ENCODE results near the gene CASP9.
"Not testable (repeated sequence)": the region's sequence is repeated elsewhere in the genome, so short reads cannot be mapped to it uniquely, and the experiment has no call there.

Gene CASP9

GRCh38 chr1:15500184-15501178 lies 23.5 kb downstream of the CASP9 start:
- no peak for DNase-seq (ENCODE audit: low read depth, low spot score)

GRCh38 chr1:15493869-15494390 lies 30.1 kb downstream of the CASP9 start:
- DNase-seq (ENCODE audit: low read depth, low spot score): no peak

GRCh38 chr1:15492596-15492995 lies 31.4 kb downstream of the CASP9 start:
- no peak for DNase-seq (ENCODE audit: low read depth, low spot score)

DNA sequence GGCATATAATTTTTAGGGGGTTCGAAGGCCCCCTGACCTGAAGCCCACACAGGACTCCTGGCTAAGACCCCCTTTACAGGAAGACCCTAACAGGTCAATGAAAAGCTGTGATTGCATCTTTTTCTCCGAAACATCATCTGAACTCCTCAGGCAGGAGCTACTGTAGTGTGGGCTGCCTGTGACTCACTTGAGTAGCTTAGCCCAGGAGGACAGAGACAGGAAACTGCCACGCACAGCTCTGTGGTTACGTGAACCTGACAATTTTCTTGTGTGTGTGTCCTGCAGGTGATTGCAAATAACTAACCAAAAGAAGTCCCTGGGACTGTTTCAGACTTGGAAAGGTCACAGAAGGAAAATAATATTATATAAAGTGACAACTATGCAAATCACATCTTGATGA lies 33.0 kb downstream of the CASP9 start:
- DNase-seq (ENCODE audit: low read depth, low spot score): not testable (repeated sequence)

GRCh38 chr1:15489052-15489736 lies 34.8 kb downstream of the CASP9 start:
- no peak for DNase-seq (ENCODE audit: low read depth, low spot score)

GRCh38 chr1:15488371-15488770 lies 35.6 kb downstream of the CASP9 start:
- DNase-seq (ENCODE audit: low read depth, low spot score): no peak

DNA sequence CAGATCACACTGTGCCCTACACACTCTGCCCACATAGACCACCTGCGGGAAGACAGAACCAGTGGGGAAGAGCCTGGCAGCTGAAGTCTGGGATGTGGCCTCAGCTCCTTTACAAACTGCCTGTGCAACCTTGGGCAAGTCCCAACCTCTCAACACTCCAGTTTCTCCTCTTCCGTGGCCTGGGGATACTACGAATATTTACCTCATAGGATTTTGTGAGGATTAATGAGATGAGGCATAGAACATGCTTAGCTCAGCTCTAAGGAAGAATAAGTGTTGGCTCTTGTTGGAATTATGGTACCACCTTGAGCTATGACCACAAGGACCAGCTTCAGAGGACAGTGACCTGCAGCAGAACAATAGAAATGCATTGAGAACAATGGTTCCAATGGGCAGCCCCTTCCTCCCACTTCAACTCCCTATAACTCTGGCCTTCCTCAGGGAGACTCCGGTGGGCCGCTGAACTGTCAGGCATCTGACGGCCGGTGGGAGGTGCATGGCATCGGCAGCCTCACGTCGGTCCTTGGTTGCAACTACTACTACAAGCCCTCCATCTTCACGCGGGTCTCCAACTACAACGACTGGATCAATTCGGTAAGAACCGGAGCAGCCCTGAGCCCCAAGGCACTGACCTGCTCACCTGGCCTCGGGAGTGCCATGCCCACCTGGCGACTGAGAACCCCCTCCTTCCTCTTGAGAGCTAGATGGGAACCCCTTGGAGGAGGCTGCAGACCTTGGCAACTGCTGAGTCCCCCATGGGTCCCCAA lies 37.0 kb downstream of the CASP9 start:
- DNase-seq (ENCODE audit: low read depth, low spot score): not testable (repeated sequence)

DNA sequence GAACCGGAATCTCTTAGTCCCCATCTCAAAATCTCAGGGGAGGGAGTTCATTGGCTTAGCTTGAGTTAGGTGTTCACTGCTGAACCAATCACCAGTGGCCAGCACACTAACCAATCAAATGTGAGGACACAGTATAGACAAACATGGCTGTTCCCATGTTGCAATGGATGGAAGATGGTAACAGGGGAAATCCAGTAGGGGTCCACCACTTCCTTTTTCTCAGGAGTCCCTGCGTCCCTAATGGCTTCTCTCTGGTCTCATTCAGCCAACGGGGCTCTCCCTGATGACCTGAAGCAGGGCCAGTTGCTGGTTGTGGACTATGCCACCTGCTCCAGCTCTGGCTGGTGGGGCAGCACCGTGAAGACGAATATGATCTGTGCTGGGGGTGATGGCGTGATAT lies 38.4 kb downstream of the CASP9 start:
- DNase-seq (ENCODE audit: low read depth, low spot score): no peak

- DNase-seq (ENCODE audit: low read depth, low spot score): not testable (repeated sequence)
These were observed 39.6 kb downstream of the CASP9 start for GRCh38 chr1:15484443-15484842.

- no peak for DNase-seq (ENCODE audit: low read depth, low spot score)
These were observed 40.0 kb downstream of the CASP9 start for GRCh38 chr1:15483971-15484370.

- not testable (repeated sequence) for DNase-seq (ENCODE audit: low read depth, low spot score)
These were observed 41.0 kb downstream of the CASP9 start for GRCh38 chr1:15482983-15483543.

- not testable (repeated sequence) for DNase-seq (ENCODE audit: low read depth, low spot score)
These were observed 41.6 kb downstream of the CASP9 start for GRCh38 chr1:15482455-15482854.

- no peak for DNase-seq (ENCODE audit: low read depth, low spot score)
These were observed 44.2 kb downstream of the CASP9 start for GRCh38 chr1:15479654-15480347.

- DNase-seq (ENCODE audit: low read depth, low spot score): no peak
These were observed 46.3 kb downstream of the CASP9 start for GRCh38 chr1:15477646-15478212.

DNA sequence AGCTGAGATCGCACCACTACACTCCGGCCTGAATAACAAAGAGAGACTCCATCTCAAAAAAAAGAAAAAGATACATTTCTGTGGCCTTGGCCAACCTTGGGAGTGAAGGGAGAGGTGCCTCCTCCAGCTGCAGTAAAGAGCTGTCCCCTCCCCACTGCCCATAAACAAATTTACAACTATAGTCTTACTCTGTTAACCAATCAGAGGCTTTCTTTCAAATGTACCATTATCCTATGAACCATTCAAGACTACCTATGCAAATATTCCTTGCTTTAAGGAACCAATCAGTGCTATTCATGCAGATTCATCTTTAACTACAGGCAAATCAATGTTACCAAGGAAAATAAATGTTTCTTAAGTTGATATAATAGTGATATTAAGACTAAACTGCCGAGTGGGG lies 47.1 kb downstream of the CASP9 start:
- DNase-seq (ENCODE audit: low read depth, low spot score): no peak

DNA sequence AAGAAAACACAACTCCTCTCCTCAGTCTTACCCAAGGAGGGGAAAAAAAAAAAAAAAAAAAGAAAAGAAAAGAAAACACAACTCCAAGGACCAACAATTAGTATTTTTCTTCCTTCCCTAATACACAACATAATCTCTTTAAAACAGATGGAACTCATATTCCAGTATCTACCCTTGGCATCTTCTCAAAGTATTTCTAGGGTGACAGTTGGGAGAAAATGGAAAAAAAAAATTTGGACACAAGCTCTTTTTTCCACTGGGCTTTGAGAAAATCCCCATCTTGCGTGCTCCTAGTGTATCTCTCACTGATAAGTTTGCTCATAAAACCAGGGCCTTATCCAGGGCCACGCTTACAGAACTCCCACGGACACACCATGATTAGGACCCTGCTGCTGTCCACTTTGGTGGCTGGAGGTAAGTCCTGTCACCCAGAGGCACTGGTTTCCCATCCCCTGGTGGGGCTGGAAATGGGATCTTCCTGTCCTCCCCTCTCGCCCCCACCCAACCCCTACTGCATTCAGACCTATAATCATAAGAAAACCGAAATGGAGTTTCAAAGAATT lies 48.2 kb downstream of the CASP9 start, which contains the start of gene CELA2B:
TSS of gene CELA2B (plus strand) at position 353 of the 563 bp plus-strand sequence. CDS start at position 375, 22 bp downstream.
- DNase-seq (ENCODE audit: low read depth, low spot score): no peak

GRCh38 chr1:15472587-15472986 lies 51.4 kb downstream of the CASP9 start:
- DNase-seq (ENCODE audit: low read depth, low spot score): no peak

- not testable (repeated sequence) for DNase-seq (ENCODE audit: low read depth, low spot score)
These were observed 52.3 kb downstream of the CASP9 start for GRCh38 chr1:15471723-15472122.

- not testable (repeated sequence) for DNase-seq (ENCODE audit: low read depth, low spot score)
These were observed 52.9 kb downstream of the CASP9 start for GRCh38 chr1:15471067-15471466.
